ENCODE measurements around the gene CYB5R3.

DNA sequence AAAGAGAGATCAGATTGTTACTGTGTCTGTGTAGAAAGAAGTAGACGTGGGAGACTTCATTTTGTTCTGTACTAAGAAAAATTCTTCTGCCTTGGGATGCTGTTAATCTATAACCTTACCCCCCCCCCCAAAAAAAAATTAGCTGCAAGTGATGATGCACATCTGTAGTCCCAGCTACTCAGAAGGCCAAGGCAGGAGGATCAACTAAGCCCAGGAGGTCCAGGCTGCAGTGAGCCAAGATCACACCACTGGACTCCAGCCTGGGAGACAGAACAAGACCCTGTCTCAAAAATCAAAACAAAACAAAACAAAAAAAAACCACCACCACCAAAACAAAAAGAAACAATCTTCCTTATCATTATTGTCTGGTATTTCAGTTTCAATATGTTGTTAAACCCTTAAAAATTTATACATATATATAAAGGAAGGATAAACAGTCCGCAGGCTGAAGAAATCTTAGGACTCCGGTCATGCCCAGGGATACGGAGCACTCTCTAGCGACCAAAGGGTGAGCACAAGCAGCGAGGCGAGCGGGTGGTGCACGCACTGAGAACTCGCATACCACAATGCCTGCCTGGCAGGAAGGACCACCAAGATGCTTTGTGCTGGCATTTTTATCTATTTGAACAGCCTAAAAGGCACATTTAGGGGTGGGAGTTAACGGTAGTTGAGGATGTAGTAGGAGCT lies 40.9 kb downstream of the CYB5R3 start:
- TF ChIP-seq, protein P1, sequence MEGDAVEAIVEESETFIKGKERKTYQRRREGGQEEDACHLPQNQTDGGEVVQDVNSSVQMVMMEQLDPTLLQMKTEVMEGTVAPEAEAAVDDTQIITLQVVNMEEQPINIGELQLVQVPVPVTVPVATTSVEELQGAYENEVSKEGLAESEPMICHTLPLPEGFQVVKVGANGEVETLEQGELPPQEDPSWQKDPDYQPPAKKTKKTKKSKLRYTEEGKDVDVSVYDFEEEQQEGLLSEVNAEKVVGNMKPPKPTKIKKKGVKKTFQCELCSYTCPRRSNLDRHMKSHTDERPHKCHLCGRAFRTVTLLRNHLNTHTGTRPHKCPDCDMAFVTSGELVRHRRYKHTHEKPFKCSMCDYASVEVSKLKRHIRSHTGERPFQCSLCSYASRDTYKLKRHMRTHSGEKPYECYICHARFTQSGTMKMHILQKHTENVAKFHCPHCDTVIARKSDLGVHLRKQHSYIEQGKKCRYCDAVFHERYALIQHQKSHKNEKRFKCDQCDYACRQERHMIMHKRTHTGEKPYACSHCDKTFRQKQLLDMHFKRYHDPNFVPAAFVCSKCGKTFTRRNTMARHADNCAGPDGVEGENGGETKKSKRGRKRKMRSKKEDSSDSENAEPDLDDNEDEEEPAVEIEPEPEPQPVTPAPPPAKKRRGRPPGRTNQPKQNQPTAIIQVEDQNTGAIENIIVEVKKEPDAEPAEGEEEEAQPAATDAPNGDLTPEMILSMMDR (optimal IDR thresholded peaks at IDR 0.05 in 1 of 3, IDR thresholded peaks at IDR 0.05 in 1 of 3, conservative IDR thresholded peaks at IDR 0.05 in 1 of 3; ENCODE audit: extremely low read depth in 1 of 3, insufficient read depth in 2 of 3, low read length in 3 of 3), result no peak
- no peak for TF ChIP-seq EZH2 (IDR thresholded peaks at IDR 0.05; ENCODE audit: low read length)

Data from keratinocyte (primary cell).